Small intestine (tissue), 7 donors: Measurements from ENCODE around the gene IL24. TPM values are rescaled to one million over a fixed set of nuclear protein-coding genes. Genes with fewer than 3 reads are reported as not detected.
A peak's percentile ranks its signal among the peaks of the same experiment; 100 is the strongest.

Source experiments
- DNase-seq, 2 donors: peaks; one replicate each; pipeline versions ENCODE4 v3.0.0 to v3.0.0-alpha.2; 2013
- FAIRE-seq: peaks from 2 replicates; lab custom pipeline; 2012; peaks lifted over from hg19 to GRCh38; lab: Jason Lieb, UNC
- H3K27ac ChIP-seq, 3 donors: one replicate each; pipeline ENCODE4 v1.5.1; 2013; ENCODE audit warnings: low read length in 2 of 3, mild to moderate bottlenecking in 2 of 3, control low read depth in 1 of 3, inconsistent platforms in 1 of 3, low read depth in 1 of 3, moderate library complexity in 1 of 3
- H3K27me3 ChIP-seq, 3 donors: one replicate each; pipeline ENCODE4 v1.6.1; 2013; ENCODE audit warnings: low read length in 3 of 3, inconsistent platforms in 1 of 3; ENCODE audit not compliant: control insufficient read depth in 3 of 3, insufficient read depth in 3 of 3
- H3K36me3 ChIP-seq, 3 donors: one replicate each; pipeline ENCODE4 v1.6.1; 2013; ENCODE audit warnings: low read length in 3 of 3, inconsistent platforms in 1 of 3, low read depth in 1 of 3, mild to moderate bottlenecking in 1 of 3, moderate library complexity in 1 of 3; ENCODE audit not compliant: control insufficient read depth in 3 of 3, insufficient read depth in 2 of 3
- H3K4me1 ChIP-seq, 3 donors: one replicate each; pipeline ENCODE4 v1.6.1; 2013; ENCODE audit warnings: low read length in 2 of 3, inconsistent platforms in 1 of 3, low read depth in 1 of 3, mild to moderate bottlenecking in 1 of 3, moderate library complexity in 1 of 3; ENCODE audit not compliant: control insufficient read depth in 3 of 3, insufficient read depth in 2 of 3
- H3K4me3 ChIP-seq, 3 donors: one replicate each; pipeline ENCODE4 v1.5.1; 2013; ENCODE audit warnings: low read length in 3 of 3, control low read depth in 1 of 3, inconsistent platforms in 1 of 3, low read depth in 1 of 3, mild to moderate bottlenecking in 1 of 3, moderate library complexity in 1 of 3
- H3K9me3 ChIP-seq, 2 donors: one replicate each; pipeline ENCODE4 v1.6.1; 2013; ENCODE audit warnings: low read depth in 1 of 2, low read length in 1 of 2; ENCODE audit not compliant: control insufficient read depth in 2 of 2, insufficient read depth in 1 of 2
- WGBS, 3 donors: extraction: QIAGEN DNeasy Blood & Tissue Kit; methylation state at CpG; one replicate each; pipeline ENCODE4 v1.1.7; 2013; 5-methylcytosine and 5-hydroxymethylcytosine counted together
- polyA plus RNA-seq, 4 donors: library from polyadenylated mRNA; stranded (reverse) in 3 of 4; unstranded in 1 of 4; fragments of 200-250 nt in 3 of 4; fragments of 120-200 nt in 1 of 4; gene quantifications; one replicate each; pipeline versions ENCODE4 v1.2.1 to v1.2.3, GENCODE V29; 2013
- donor health status: healthy with polysubstance abuse.
- donor health status: control.
- donor health status: control.
- donor health status: Bipolar disorder and iron deficiency.
- donor health status: healthy.

Gene IL24
- polyA plus RNA-seq, 4 donors = 0.24 to 0.34 TPM; not detected in 2

DNA sequence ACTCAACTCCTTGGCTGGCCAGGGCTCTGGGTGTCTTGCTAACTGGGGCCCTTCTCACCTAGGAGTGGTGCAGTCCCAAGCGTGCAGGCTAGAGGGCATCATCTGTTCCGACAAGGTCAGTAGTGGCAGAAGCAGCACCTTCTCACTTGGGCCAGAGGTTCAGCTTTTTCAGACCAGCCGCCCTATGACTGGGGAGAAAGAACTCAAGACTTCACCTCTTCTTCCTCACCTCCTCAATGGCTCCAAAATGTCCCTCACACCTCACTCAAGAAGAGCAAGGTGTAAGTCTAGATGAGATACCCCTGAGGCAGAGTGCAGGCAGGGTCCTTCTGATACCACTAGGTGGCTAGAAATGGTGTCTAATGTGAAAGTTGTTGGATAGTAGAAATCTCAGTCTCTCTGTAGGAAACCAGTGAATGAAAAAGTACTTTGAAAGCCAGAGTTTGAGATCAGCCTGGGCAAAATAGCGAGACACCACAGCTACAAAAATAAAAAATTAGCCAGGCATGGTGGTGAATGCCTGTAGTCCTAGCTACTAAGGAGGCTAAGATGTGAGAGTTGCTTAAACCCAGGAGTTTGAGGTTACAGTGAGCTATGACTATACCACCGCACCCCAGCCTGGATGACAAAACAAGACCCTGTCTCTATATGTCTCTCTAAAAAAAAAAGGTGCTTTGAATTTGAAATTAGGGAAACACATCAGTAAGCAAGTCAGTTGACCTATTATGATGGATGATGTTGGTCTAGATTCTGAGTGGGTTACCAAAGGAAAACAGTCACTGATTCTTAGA, 40.4 kb upstream of the IL24 start:
- no peaks in the 10 kb centered on the region for H3K9me3 ChIP-seq
- H3K36me3 ChIP-seq = no peaks in the 10 kb centered on the region
- 85 to 89% (median 85%) methylated on average over 5 of the region's 5 CpGs for WGBS, 3 donors
- no peak for FAIRE-seq
- peaks cover 0 to 2% (median 0%) of the 10 kb centered on the region in 3 donors for H3K27me3 ChIP-seq
- no peaks in the 10 kb centered on the region for H3K4me1 ChIP-seq
- no peak overlapping the region for H3K27ac ChIP-seq
- DNase-seq = no peak
- H3K4me3 ChIP-seq = no peak overlapping the region

DNA sequence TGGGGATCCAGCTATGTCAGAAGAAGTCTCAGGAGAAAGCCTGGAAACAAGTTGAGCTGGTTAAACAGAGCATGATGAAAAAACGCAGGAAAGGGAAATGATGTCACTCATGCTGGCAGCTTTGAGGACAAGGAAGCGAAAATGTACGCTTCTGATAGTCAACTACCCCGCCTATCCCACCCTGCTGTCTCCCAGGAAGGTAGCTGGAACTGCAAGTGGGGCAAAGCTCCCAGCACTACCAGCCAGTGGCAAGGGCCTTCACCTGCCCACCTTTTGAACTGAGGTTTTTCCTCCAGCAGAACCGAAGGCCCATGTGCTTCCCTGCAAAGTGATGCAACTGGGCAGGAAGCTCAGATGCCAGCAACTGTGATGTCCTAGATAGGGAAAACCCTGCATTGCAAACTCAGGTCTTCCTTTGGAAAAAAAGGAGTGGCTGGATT, 38.1 kb upstream of the IL24 start:
- Histone ChIP-seq H3K27me3 (peaks cover 0 to 2% (median 0%) of the 10 kb centered on the region in 3 donors), H3K36me3 (no peaks in the 10 kb centered on the region), H3K9me3 (no peaks in the 10 kb centered on the region), H3K27ac (no peak overlapping the region), H3K4me3 (no peak overlapping the region), H3K4me1 (no peaks in the 10 kb centered on the region)
- no peak for DNase-seq
- no peak for FAIRE-seq
- 73 to 78% (median 76%) methylated on average over 5 of the region's 5 CpGs for WGBS, 3 donors

DNA sequence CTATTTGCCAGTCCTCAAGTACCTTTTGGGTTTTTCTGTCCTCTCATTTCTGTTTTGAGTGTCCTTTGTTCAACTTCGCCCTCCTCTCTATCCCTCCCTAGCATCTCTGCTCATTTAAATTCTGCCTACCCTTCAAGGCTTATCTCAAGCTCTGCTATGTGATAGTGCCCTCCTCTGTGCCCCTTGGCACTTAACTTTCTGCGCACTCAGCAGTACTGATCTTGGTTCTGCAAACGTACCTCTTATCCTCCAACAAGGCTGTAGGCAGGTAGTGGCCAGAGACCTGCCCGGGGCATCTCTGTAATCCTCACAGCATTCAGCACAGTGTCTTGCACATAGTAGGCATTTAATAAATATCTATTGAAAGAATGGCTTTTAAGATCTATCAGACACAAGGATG, 37.1 kb upstream of the IL24 start:
- Histone ChIP-seq H3K4me1 (no peaks in the 10 kb centered on the region), H3K27me3 (peaks cover 0 to 2% (median 0%) of the 10 kb centered on the region in 3 donors), H3K9me3 (no peaks in the 10 kb centered on the region), H3K36me3 (no peaks in the 10 kb centered on the region), H3K4me3 (no peak overlapping the region), H3K27ac (no peak overlapping the region)
- WGBS, 3 donors = 68 to 88% (median 79%) methylated on average over 4 of the region's 4 CpGs
- FAIRE-seq (no peak), DNase-seq (no peak)

DNA sequence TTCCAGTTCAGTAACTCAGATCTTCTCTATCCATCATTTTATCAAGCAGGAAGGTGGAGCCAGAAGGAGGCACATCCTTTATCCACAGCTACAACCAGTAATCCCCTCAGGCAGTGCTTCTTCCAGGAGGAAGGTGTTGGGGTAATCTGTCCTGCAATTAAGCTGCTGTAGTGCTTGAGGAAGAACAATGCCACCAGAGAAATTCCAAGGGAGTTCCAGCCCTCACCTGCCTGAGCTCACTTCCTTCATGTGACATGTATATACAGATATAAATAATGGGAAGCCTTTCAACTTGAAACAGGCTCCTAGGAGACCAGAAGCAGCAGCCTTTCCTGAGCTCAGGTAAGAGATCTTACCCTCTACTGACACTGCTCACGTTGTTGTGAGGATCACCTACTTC, 34.0 kb upstream of the IL24 start:
- Histone ChIP-seq H3K27me3 (peaks cover 0 to 2% (median 0%) of the 10 kb centered on the region in 3 donors), H3K4me1 (no peaks in the 10 kb centered on the region), H3K27ac (no peak overlapping the region), H3K9me3 (no peaks in the 10 kb centered on the region), H3K36me3 (no peaks in the 10 kb centered on the region), H3K4me3 (no peak overlapping the region)
- FAIRE-seq (no peak), DNase-seq (peak in 1 of 2 donors; percentile 22)
- 10 to 51% (median 21%) methylated on average over 1 of the region's 1 CpG for WGBS, 3 donors

DNA sequence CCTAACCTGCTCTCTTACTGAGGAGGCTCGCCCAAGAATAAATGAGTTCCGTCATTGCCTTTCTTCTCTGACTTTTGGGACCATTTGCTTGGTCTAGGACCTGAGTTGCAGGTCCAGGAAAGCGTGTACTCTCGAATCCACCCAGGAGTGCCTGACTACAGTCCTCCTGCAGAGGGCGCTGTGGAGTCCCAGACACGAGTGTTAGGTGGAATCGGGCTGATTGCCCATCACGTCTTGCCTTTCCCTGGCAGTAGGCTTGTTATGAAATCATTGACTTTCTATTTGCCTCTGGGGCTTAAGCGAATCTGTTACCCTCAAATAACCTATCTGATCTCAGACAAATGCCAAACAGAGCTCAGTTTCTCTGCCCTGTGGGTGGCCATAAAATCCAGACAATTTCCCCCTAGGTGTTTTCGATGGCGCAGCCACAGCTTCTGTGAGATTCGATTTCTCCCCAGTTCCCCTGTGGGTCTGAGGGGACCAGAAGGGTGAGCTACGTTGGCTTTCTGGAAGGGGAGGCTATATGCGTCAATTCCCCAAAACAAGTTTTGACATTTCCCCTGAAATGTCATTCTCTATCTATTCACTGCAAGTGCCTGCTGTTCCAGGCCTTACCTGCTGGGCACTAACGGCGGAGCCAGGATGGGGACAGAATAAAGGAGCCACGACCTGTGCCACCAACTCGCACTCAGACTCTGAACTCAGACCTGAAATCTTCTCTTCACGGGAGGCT, 32.1 kb upstream of the IL24 start, which contains the start of gene IL20:
Gene IL20 (plus strand): TSS at position 685 of the 733 bp plus-strand sequence. CDS start 230 bp downstream, outside the sequence.
- H3K27ac ChIP-seq = no peak within 1 kb of the TSS
- DNase-seq (peak; percentile 73 to 80), FAIRE-seq (no peak)
- H3K4me3 ChIP-seq = no peak within 1 kb of the TSS
- no peaks in the 10 kb centered on the region for H3K4me1 ChIP-seq
- H3K9me3 ChIP-seq = no peaks in the 10 kb centered on the region
- no peaks in the 10 kb centered on the region for H3K36me3 ChIP-seq
- H3K27me3 ChIP-seq = peaks cover 0 to 2% (median 0%) of the 10 kb centered on the region in 3 donors
- WGBS, 3 donors = 45 to 52% (median 51%) methylated on average over 19 of the region's 19 CpGs

DNA sequence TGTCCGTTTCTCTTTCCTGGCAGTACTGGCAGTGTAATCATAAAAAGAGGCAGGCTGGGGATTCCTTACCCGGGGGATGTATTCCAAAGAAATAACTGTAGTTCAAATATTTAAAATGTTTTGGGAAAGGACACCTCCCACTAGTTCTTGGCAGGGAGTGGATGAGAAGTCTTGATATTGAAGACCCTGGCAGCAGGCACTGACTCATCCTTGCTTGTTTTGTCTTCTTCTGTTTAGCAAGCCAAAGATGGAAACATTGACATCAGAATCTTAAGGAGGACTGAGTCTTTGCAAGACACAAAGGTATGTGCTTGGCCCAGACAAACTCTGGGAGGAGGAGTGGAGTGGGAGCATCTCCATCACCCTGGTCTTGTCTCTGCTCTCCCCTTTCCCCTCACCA, 31.2 kb upstream of the IL24 start:
- DNase-seq (no peak), FAIRE-seq (no peak)
- Histone ChIP-seq H3K27me3 (no peaks in the 10 kb centered on the region), H3K9me3 (no peaks in the 10 kb centered on the region), H3K36me3 (no peaks in the 10 kb centered on the region), H3K4me1 (no peaks in the 10 kb centered on the region), H3K4me3 (no peak overlapping the region), H3K27ac (no peak overlapping the region)
- 58 to 68% (median 64%) methylated on average over 2 of the region's 2 CpGs for WGBS, 3 donors

DNA sequence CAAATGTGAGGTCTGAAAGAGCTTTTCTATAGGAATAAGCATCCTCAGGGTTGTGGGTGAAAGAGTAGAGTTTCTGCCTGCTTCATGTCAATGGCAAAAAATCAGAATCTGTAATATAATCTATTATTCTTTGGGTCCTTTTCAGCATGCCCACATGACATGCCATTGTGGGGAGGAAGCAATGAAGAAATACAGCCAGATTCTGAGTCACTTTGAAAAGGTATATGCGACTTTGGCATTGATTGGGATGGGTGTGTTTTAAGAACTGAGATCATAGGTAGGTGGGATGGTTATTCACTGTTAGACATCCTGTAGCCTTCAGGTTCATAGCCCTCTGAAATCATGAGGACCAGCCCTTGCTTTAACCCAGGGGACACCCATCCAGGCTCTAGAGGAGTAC, 30.0 kb upstream of the IL24 start:
- Histone ChIP-seq H3K4me3 (no peak overlapping the region), H3K9me3 (peaks cover 0 to 1% of the 10 kb centered on the region in 2 donors), H3K27ac (no peak overlapping the region), H3K4me1 (no peaks in the 10 kb centered on the region), H3K36me3 (no peaks in the 10 kb centered on the region), H3K27me3 (no peaks in the 10 kb centered on the region)
- DNase-seq = no peak
- 67 to 83% (median 68%) methylated on average over 1 of the region's 1 CpG for WGBS, 3 donors
- FAIRE-seq = no peak

DNA sequence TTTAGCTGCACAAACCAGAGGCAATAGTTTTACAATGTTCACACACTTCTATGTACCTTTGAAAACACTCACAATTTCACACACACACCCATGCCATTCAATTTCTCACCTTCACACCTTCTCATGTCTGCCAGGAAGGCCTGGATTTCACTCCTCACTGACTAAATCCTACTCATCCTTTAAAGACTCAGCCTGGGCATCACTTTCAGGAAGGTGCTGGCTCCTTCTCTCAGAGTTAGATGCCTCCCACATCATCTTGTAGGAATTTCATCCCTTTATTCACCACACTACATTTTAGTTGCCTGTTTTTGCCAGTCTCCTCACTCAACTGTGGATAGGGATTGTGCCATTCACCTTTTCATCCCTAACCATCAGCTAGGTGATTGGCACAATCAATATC, 29.5 kb upstream of the IL24 start:
- peaks cover 0 to 6% of the 10 kb centered on the region in 2 donors for H3K9me3 ChIP-seq
- H3K27ac ChIP-seq = no peak overlapping the region
- no peak overlapping the region for H3K4me3 ChIP-seq
- H3K27me3 ChIP-seq = no peaks in the 10 kb centered on the region
- H3K4me1 ChIP-seq = no peaks in the 10 kb centered on the region
- FAIRE-seq = no peak
- no peak for DNase-seq
- H3K36me3 ChIP-seq = no peaks in the 10 kb centered on the region
